NCI-H1436 (cell line): ENCODE data around the gene F2R.
"Not testable (repeated sequence)": the region's sequence is repeated elsewhere in the genome, so short reads cannot be mapped to it uniquely, and the experiment has no call there.

Experiments used
- DNase-seq: peaks from one replicate; lab custom pipeline; 2025; lab: John Stamatoyannopoulos, UW

F2R gene

DNA sequence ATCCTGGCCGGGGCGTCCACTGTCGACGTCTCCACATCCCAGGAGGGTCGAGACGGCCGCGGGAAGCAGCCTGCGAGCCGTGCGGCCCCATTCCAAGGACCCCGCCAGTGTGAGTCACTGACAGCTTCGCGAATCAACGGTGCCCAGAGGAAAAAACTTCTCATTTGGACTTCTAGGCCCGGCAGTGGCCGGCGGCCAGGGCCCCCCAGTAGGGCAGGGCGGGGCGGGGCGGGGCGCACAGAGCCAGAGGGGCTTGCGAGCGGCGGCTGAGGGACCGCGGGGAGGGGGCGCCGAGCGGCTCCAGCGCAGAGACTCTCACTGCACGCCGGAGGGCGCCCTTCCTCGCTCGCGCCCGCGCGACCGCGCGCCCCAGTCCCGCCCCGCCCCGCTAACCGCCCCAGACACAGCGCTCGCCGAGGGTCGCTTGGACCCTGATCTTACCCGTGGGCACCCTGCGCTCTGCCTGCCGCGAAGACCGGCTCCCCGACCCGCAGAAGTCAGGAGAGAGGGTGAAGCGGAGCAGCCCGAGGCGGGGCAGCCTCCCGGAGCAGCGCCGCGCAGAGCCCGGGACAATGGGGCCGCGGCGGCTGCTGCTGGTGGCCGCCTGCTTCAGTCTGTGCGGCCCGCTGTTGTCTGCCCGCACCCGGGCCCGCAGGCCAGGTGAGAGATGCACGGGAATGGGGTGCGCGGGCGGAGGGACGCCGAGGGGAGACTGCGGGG lies at the start of gene F2R:
Gene F2R, plus strand, starts transcription at position 391 of the 720 bp plus-strand sequence. Its CDS starts 182 bp downstream, at position 573.
- no peak for DNase-seq

DNA sequence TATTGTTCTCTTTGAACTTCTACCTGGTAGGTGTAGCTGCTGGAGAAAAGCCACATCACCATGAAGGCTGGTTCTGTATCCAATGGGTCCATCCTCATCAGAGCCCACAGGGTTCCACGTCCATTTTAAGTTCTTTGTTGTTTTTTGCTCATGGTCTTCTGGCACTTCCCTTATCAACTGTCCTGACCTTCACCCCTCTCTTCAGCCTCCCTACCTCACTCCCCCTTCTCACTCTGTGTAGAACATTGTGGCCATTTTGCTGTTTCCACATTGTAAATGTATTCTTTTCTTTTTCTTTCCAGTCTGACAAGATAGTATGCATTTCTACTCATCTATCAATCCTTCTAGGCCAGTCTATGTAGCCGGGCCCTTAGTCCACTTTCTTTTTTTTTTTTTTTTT lies 48.4 kb upstream of the F2R start:
- no peak for DNase-seq

DNA sequence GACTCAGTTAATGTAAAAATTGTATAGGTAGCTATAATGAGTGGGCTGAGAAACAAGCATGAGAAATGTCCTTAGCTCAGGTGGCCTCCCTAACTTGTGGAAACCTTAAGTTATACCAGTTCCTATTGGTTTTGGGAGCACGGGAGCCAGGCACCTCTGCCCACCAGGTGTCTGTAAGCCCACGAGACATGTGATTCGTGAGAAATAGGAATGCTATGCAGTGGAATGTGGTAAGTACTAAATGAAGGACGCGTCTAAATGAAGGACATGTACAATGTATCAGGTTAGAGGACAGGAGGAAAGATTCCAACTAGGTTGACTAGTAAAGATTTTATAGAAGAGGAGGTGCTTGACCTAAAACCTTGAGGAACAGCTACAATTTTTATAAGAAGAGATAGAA lies 46.7 kb upstream of the F2R start:
- DNase-seq: no peak

DNA sequence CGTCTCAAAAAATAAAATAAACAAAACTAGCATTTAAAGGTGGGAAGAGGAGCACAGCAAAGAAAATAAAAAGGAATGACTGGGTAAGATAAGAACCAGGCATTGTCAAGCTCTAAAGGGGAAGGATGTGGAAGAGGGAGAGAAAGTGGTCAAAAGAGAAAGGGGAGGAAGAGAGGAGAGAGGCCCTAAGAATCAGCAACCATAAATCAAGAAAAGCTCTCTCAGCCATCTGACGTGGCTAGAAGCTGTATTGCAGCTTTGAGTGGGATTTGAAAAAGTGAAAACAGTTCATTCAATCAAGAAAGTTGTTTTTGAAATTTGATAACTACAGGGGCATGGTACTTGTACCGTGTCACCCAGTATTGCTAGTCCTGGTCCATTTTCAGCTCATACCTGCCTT lies 45.4 kb upstream of the F2R start:
- DNase-seq: no peak

DNA sequence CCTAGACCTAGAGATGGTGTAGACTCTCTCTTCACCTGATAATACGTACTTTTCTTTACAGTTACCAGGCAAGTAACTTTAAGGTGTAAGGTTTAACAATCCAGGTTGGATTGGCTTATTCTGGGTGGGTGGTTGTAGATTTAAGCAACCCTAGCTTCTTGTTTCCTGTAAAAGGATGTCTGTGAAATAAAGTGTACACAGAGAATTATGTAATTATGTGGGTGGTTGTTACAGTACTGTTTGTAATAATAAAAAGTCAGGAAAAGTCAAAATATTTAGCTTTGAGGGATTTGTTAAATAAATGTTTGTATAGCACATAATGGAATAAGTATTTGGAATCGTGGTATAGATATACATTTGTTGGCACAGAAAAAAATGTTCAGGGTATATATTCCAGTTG lies 43.7 kb upstream of the F2R start:
- no peak for DNase-seq

DNA sequence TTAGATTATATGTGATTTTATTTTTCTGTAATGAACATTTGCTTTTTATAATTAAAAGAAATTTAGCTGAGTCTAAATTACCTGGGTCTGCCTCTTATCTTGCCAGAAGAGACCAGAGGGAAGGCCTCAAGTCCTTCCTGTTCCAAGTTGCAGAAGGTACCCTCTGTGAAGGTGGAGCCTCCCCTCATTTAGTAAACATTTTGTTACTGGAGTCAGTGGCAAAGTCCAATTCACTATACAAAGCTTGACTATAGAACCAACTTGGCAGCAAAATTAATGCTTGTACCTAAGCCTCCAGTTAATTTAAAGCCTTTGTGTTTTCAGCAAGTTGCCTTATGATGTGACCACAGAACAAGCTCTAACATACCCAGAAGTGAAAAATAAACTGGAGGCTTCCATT lies 42.8 kb upstream of the F2R start:
- DNase-seq: no peak

DNA sequence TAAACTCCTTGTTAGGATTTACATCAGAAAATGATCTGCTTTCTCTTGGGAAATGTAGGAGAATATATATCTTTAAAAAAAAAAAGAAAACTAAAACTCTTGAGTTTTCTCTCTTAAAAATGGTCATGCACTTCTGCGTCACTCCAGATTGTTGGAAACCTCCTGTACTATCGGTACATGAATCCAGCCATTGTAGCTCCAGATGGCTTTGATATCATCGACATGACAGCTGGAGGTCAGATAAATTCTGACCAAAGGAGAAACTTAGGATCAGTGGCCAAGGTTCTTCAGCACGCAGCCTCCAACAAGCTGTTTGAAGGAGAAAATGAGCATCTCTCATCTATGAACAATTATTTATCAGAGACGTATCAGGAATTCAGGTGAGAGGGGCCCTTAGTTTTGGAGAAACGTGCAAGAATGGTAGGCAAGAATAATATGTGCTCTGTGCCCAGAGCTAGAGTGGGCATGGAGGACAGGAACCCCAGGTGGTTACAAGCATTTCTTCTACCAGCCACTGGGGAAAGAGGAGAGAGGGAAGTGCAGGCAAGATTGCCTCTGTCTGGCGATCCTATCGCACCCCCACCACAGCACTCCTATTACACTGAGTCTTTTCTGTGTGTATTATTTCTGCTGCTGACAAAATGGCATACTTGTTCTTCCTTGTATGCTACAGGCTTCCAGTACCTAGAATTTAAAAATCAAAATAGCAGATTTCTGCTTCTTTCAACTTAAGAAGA lies 41.4 kb upstream of the F2R start:
- DNase-seq: no peak

DNA sequence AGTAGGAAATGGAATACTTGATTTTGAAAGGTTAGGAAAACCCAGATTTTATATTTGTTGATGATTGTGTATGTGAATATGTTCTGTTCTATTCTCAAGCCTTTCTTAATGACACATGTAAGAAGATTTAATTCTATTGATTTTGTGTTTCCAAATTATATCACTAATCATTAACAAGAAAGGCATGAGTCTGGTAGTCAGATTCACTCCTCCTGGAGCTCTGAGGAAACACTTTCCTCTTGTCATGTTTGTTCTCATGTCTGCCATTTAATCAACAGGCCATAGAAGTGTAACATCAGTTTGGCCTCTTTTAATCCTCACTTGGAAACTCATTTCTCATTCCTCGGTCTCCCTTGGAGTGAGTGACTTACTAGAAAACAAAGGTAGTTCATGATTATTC lies 40.6 kb upstream of the F2R start:
- no peak for DNase-seq

DNA sequence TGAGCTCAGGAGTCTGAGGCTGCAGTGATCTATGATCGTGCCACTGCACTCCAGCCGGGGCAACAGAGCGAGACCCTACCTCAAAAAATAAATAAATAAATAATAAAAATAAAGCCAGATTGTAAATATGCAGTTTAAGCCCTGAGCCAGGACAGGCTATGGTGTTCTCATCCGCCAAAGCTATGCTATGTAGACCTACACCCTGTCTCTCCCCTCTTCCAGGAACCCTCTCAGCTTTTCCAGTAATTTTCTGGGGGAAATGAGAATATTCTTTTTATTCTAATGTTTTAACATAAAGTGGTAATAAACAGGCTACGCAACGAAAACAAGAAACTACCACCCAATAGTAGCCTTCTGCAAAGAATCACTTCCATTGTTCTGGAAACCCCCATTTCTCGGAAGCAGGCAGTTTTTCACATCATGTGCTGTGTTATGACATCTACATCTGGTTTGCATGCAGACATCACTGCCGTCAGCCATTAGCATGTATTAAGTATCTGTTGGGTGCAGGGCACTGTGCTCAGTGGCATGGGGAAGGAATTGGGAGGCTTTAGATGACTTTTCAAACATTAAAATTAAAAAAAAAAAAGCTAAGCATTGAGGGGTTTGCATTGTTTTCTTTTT lies 38.0 kb upstream of the F2R start:
- no peak for DNase-seq

DNA sequence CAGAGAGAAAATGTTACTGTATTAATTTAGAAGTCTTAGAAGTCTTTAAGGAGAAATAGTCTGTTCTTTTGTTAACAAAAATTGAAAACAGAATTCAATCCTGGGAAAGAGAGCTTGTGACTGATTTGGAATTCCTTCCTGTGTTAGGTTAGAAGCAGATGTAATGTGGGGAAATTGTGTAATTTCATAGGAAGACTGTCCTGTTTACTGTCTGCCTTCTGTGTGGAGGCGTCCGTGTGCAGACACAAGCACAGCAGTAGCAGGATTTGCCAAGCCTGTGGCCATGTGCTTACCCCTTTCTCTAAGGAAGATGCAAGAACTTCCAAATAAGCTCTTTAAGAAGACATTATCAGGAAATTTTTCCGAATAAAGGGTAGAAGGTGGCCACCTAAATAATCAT lies 36.7 kb upstream of the F2R start:
- DNase-seq: no peak

DNA sequence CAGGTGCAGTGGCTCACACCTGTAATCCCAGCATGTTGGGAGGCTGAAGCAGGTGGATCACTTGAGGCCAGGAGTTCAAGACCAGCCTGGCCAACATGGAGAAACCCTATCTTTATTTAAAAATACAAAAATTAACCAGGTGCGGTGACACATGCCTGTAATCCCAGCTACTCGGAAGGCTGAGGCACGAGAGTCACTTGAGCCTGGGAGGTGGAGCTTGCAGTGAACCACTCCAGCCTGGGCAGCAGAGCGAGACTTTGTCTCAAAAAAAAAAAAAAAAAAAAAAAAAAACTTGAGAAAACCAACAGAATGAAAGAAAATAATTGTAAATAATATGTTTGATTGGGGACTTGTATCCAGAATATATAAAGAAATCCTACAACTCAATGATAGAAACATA lies 35.1 kb upstream of the F2R start:
- DNase-seq: not testable (repeated sequence)

DNA sequence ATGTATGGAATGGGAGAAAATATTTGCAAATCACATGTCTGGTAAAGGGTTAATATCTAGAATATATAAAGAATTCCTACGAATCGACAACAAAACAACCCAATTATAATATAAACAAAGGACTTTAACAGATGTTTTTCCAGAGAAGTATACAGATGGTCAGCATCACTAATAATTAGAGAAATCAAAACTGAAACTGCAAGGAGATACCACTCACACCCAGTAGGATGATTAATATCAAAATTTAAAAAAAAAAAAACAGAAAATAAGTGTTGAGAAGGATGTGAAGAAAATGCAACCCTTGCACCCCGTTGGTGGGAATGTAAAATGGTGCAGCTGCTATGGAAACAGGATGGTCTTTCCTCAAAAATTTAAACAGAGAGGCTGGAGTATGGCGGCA lies 34.6 kb upstream of the F2R start:
- no peak for DNase-seq

DNA sequence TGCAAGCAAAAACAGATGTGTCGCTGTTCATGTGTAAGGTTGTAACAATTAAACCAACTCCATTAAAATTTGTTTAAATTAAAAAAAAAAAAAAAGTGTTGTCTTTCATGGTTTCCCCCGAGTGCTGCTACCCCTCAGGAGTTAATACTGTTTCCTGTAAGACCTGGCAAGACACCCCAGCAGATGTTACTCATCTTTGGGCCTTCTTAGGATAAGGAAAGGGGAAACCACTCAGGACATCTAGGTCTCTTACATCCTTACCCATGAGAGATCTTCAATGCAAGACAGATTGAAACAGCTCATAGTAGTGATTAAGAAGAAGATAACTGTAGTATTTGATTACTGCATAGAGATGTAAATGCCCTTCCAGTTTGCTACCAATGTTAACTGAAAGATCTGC lies 33.5 kb upstream of the F2R start:
- no peak for DNase-seq

DNA sequence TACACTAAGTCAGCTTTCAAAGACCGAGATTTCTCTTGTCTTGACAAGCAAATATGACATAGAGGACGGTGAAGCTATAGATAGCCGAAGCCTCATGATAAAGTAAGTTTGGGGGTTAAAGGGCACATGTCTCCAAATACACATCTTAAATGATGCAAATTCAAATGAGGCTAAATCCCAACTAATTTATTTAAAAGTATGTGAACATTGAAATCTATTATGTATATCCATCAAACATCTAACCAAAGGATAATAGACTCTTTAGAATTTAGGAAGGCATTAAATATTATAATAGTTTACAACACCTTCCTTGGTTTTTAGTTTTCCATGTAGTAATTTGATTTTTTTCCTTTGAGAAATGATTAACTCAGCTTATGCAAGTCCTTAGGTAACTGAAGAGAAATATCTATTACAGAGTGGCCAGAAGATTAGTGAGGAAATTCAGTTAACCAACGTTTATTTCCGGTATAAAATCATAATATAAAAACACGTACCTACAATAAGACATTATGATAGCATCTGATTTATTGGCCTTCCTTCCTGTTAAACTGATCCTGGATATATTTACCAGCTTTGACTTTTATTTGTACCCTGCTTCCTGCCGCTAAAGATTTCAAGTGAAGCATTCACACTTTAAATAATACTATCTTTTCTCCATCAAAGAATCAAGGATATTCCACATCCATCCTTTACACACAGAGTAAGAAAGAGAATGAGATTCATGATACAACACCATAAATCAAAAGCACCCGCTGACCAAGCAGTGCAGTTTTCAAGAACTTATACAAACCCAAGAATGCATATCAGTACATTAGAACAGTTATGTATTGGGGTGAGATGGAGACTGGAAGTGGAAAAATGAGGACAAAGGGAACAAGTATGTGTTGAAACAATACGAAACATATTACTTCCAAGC lies 31.9 kb upstream of the F2R start:
- DNase-seq: no peak

DNA sequence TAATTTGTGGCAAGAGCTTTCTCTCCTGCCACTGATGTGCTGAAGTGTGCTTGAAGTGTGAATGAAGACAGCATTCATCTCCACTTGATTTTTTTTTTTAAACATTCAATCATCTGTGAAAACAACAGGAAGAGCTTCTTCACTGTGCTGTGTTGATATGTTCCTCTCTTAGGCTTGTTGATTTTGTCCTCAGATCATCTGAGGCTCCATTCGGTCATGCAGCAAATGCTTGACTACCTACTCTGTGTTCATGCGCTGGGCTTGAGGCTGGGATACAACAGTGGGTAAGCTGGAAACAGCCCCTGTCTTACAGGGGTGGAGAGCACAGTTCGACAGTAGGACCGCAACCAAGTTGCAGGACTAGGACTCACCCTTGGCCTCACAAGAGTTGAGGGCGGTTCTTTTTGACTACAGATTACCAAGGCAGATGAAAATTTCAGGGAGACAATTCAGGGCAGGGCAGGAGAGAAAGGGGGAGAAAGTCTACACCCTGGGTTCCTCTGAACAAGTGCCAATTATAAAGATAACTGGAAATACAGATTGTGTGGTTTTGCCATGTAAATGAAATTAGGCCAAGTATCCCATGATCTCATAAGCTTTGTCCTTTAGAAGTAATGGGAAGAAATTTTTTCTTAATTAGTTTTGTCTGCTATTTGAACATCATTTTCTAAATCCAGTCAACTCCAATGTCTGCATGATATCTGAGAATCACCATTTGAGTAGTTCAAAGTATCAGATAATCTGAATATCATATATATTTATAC lies 31.0 kb upstream of the F2R start:
- DNase-seq: no peak

DNA sequence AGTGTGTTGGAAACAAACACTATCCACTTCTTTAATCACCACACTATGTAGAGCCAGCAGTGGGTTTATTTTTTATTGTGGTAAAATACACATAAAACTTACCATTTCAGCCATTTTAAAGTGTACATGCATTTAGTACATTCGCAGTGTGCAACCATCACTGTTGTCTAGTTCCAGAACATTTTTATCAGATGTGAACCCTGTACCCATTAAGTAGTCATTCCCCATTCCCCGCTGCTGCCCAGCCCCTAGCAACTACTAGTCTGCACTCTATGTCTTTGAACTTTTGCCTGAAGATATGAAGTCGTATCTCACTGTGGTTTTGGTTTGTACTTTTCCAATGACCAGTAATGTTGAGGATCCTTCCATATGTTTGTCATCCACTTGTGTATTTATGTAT lies 30.2 kb upstream of the F2R start:
- DNase-seq: no peak

DNA sequence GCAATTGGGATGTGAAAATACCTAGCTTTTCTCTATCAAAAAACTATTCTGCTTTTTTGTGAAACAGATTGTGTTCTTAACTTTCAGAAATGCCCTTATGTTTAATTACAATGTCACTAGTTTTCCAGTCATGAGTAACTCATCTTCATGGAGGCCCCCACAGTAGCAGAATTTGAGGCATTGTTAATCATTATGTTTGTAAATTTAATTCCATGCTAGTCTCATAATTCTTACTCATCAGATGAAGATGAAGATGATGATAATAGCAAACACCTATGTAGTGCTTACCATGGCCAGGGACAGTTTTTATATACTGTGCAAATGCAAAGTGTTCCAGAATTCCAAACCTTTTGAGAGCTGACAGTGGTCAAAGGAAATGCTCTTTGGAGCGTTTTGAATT lies 27.7 kb upstream of the F2R start:
- DNase-seq: no peak

DNA sequence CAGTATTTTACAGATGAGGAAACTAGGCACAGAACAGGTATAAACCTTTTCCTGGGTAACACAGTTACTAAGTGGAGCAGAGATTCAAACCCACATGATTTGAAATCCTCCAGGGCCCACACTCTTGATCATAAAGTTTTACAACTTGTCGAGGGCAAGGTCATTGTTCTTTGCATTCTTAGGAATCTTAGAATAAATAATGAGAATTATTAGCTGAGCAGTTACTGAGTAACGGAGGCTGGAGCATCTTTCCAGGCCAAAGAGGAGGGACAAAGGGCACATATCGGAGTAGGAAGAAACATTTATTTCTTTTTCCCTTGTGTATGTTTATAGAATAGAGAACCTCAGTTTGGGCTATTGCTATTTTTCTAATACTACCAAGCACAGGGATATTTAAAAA lies 27.1 kb upstream of the F2R start:
- DNase-seq: no peak

DNA sequence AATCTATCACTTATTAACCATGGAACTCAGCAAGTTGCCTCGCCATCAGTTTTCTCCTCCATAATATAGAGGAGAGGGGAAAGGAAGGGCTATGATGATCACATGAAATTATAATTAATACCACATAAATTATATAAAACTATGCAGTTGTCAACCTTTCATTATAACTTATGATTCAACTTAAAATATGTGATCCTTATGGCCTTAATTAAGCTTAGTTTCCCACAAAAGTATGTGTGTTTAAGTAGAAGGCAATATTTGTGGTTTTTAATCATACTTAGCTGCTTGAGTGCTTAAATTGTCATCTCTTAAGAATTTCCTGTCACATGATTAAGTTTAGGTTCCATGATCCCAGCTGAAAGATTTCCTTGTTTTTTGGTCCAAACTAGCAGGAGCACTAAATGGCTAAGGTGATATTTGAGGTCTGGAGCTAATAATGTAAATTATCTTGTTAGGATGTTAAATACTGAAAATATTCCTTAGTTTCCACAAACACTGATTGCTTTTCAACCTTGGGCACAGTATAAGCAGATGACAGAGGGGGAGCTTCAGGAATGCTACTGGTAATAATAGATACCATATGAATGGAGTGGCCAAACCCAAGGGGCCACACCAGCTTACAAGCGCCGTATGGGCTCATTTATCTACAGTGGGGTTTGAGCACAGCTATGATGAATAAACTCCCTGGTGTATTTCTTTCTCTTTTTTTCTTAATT lies 26.4 kb upstream of the F2R start:
- no peak for DNase-seq

DNA sequence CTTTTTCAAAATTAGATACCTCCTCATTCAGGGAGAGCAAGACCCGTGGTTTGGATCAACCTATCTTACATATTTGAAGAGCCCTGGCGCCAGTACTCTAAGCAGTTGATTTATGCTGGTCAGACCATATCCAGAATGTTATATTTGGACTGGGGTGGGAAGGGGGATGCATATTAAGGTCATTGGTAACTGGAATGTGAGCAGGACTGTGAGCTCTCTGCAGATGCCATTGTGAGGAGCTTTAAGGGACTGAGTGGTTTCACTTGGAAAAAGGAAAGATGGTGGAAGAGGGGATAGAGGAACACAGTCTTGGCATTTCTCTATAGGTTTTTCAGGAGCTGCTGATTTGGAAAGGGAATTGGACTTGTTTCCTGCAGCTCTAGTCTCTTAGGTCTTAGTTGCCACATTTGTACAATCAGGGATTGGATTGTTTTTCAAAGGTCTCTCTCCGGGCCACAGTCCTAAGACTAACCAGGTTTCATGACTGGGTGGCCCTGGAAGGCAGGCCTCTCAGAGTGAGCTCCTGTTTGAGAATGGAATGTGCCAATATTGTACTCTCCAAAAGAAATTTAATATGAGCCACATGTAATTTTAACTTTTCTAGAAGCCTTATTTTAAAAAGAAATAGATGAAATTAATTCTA lies 25.8 kb upstream of the F2R start:
- no peak for DNase-seq
